ENCODE results near the gene PHLDB2.

The PHLDB2 gene

DNA sequence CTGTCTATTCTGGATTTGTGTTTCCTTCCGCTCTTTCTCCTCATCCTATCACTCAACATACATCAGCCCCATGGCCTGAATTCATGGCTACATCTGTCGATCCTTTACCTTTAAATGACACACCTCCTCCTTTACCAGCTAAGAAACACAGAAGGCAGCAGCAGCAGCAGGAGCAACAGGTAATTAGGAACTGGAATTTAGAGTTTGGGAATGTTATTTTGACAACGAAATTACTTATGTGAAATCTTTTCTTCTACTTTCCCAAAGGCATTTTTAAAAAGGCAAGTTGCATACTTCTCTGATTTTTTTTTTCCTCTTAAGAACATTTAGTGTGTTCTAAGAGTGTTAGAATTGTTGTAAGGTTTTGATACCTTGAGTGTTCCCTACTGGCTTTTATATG lies 90.6 kb downstream of the PHLDB2 start:
- no peak overlapping the region for H3K4ac ChIP-seq (ENCODE audit: low read depth, low read length)
- no peak overlapping the region for H3K4me2 ChIP-seq (ENCODE audit: low read length)
- H4K8ac ChIP-seq (ENCODE audit: low read depth, low read length): no peak overlapping the region
- no peaks in the 10 kb centered on the region for H3K79me2 ChIP-seq (ENCODE audit: control insufficient read depth, insufficient read depth, low read length)
- no peaks in the 10 kb centered on the region for H3K27me3 ChIP-seq (ENCODE audit: insufficient read depth, low read length, poor library complexity)
- no peak for DNase-seq
- no peak overlapping the region for H4K5ac ChIP-seq (ENCODE audit: low read length)
- WGBS (ENCODE audit: extremely low coverage, insufficient coverage, low lambda C conversion rate): no CpG with 5 or more reads among the region's 3 CpGs
- no peak overlapping the region for H3K56ac ChIP-seq (ENCODE audit: low read length)
- H2BK120ac ChIP-seq (ENCODE audit: low read depth, low read length): no peak overlapping the region
- H3K18ac ChIP-seq (ENCODE audit: low read length): no peak overlapping the region
- H2BK5ac ChIP-seq (ENCODE audit: low read length): no peak overlapping the region
- H2BK15ac ChIP-seq (replicated peaks; ENCODE audit: low read depth): no peak overlapping the region
- no peaks in the 10 kb centered on the region for H3K4me1 ChIP-seq (ENCODE audit: control insufficient read depth, low read depth, low read length)
- H3K4me3 ChIP-seq (ENCODE audit: low read length): no peak overlapping the region
- no peak overlapping the region for H3K9ac ChIP-seq (ENCODE audit: low read length)
- H3K79me1 ChIP-seq (ENCODE audit: low read length): no peaks in the 10 kb centered on the region
- H3K36me3 ChIP-seq (ENCODE audit: control insufficient read depth, insufficient read depth, low read length): peaks cover 5% of the 10 kb centered on the region
- no peak overlapping the region for H2AK5ac ChIP-seq (ENCODE audit: low read length)
- H3K23ac ChIP-seq (ENCODE audit: low read length): no peak overlapping the region
- H3K27ac ChIP-seq (ENCODE audit: low read depth, low read length): no peak overlapping the region

DNA sequence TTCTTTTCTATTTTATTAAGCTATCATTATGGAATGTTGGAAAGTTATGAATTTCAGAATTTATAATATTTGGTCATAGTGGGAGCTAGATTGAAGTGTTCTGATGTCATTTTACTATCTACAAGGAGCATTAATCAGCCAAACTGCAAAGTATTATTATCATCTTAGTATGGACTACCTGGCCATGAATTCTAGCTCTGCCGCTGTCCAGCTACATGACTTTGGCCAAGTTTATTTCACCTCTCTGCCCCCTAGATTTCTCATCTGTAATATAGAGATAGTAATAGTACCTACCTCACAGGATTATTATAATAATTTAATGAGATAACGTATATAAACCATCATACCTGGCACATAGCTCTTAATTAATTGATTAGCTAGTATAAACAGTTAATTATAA lies 92.0 kb downstream of the PHLDB2 start:
- no CpG with 5 or more reads among the region's 2 CpGs for WGBS (ENCODE audit: extremely low coverage, insufficient coverage, low lambda C conversion rate)
- Histone ChIP-seq H3K79me1 (ENCODE audit: low read length) (no peaks in the 10 kb centered on the region), H3K27ac (ENCODE audit: low read depth, low read length) (no peak overlapping the region), H3K4me3 (ENCODE audit: low read length) (no peak overlapping the region), H3K4me2 (ENCODE audit: low read length) (no peak overlapping the region), H4K5ac (ENCODE audit: low read length) (no peak overlapping the region), H3K79me2 (ENCODE audit: control insufficient read depth, insufficient read depth, low read length) (no peaks in the 10 kb centered on the region), H3K23ac (ENCODE audit: low read length) (no peak overlapping the region), H2BK15ac (replicated peaks; ENCODE audit: low read depth) (no peak overlapping the region), H3K4me1 (ENCODE audit: control insufficient read depth, low read depth, low read length) (no peaks in the 10 kb centered on the region), H3K4ac (ENCODE audit: low read depth, low read length) (no peak overlapping the region), H2BK5ac (ENCODE audit: low read length) (no peak overlapping the region), H3K36me3 (ENCODE audit: control insufficient read depth, insufficient read depth, low read length) (peaks cover 5% of the 10 kb centered on the region), H3K9ac (ENCODE audit: low read length) (no peak overlapping the region), H3K27me3 (ENCODE audit: insufficient read depth, low read length, poor library complexity) (no peaks in the 10 kb centered on the region), H4K8ac (ENCODE audit: low read depth, low read length) (no peak overlapping the region), H2AK5ac (ENCODE audit: low read length) (no peak overlapping the region), H3K56ac (ENCODE audit: low read length) (no peak overlapping the region), H3K18ac (ENCODE audit: low read length) (no peak overlapping the region), H2BK120ac (ENCODE audit: low read depth, low read length) (no peak overlapping the region)
- no peak for DNase-seq

DNA sequence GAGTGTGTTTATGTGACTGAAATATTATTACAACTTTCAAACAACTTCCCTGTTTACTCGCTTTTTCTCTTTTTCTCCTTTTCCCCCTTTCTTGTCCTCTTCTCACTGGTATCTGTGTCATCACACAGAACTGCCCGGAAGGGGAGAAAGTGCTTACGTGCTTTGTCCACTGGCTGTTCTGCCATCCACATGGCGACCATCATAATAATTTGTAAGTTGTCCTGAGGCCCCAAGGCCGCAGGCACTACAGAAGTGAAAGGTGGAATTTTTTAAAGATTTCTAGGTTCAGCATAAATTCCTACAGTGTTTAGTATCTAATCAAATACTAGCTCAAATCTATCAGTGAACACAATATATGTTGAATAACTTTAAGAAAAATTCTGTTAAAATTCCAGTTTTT lies 93.0 kb downstream of the PHLDB2 start:
- DNase-seq: no peak
- no peak overlapping the region for H3K4me2 ChIP-seq (ENCODE audit: low read length)
- peaks cover 5% of the 10 kb centered on the region for H3K36me3 ChIP-seq (ENCODE audit: control insufficient read depth, insufficient read depth, low read length)
- H4K5ac ChIP-seq (ENCODE audit: low read length): no peak overlapping the region
- H3K27me3 ChIP-seq (ENCODE audit: insufficient read depth, low read length, poor library complexity): no peaks in the 10 kb centered on the region
- no peaks in the 10 kb centered on the region for H3K79me2 ChIP-seq (ENCODE audit: control insufficient read depth, insufficient read depth, low read length)
- no peak overlapping the region for H3K27ac ChIP-seq (ENCODE audit: low read depth, low read length)
- no peaks in the 10 kb centered on the region for H3K79me1 ChIP-seq (ENCODE audit: low read length)
- H2BK15ac ChIP-seq (replicated peaks; ENCODE audit: low read depth): no peak overlapping the region
- no peak overlapping the region for H3K18ac ChIP-seq (ENCODE audit: low read length)
- no peaks in the 10 kb centered on the region for H3K4me1 ChIP-seq (ENCODE audit: control insufficient read depth, low read depth, low read length)
- H2AK5ac ChIP-seq (ENCODE audit: low read length): no peak overlapping the region
- no peak overlapping the region for H3K56ac ChIP-seq (ENCODE audit: low read length)
- no peak overlapping the region for H3K4ac ChIP-seq (ENCODE audit: low read depth, low read length)
- WGBS (ENCODE audit: extremely low coverage, insufficient coverage, low lambda C conversion rate): no CpG with 5 or more reads among the region's 5 CpGs
- no peak overlapping the region for H3K23ac ChIP-seq (ENCODE audit: low read length)
- no peak overlapping the region for H3K4me3 ChIP-seq (ENCODE audit: low read length)
- H2BK5ac ChIP-seq (ENCODE audit: low read length): no peak overlapping the region
- H2BK120ac ChIP-seq (ENCODE audit: low read depth, low read length): no peak overlapping the region
- no peak overlapping the region for H4K8ac ChIP-seq (ENCODE audit: low read depth, low read length)
- no peak overlapping the region for H3K9ac ChIP-seq (ENCODE audit: low read length)

DNA sequence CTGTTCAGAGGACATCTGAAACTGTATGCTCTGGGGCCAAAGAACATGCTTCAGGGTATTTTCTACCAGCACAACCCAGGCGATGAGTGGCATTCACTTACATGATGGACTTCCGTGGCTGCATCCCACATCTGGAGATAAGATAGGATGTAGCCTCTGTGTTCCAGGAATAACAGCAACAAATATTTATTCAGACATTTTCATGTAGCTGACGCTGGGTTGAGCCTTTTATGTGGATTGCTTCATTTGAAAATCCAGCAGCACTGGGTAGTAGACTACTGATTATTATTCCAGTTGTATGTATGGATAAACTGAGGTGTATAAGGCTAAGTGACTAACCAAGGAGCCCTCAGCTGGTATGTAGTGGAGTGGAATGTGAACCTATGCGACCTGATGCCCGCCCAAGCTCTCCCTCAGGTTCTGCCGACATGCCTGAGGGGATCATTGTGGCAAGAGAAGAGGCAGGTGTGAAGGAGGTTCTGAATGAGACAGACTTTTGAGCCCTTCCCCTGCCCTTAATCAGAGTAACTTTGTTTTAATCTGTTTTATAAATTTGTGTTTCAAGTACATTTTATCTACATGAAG lies 93.9 kb downstream of the PHLDB2 start:
- H3K36me3 ChIP-seq (ENCODE audit: control insufficient read depth, insufficient read depth, low read length): peaks cover 5% of the 10 kb centered on the region
- no peak overlapping the region for H4K8ac ChIP-seq (ENCODE audit: low read depth, low read length)
- H2BK5ac ChIP-seq (ENCODE audit: low read length): no peak overlapping the region
- H2AK5ac ChIP-seq (ENCODE audit: low read length): no peak overlapping the region
- H2BK15ac ChIP-seq (replicated peaks; ENCODE audit: low read depth): no peak overlapping the region
- H3K4ac ChIP-seq (ENCODE audit: low read depth, low read length): no peak overlapping the region
- no peak overlapping the region for H3K18ac ChIP-seq (ENCODE audit: low read length)
- no peak overlapping the region for H3K27ac ChIP-seq (ENCODE audit: low read depth, low read length)
- no peak overlapping the region for H2BK120ac ChIP-seq (ENCODE audit: low read depth, low read length)
- no peak overlapping the region for H3K9ac ChIP-seq (ENCODE audit: low read length)
- no peak overlapping the region for H3K4me2 ChIP-seq (ENCODE audit: low read length)
- H4K5ac ChIP-seq (ENCODE audit: low read length): no peak overlapping the region
- no peak overlapping the region for H3K4me3 ChIP-seq (ENCODE audit: low read length)
- H3K56ac ChIP-seq (ENCODE audit: low read length): no peak overlapping the region
- H3K4me1 ChIP-seq (ENCODE audit: control insufficient read depth, low read depth, low read length): no peaks in the 10 kb centered on the region
- no peaks in the 10 kb centered on the region for H3K79me1 ChIP-seq (ENCODE audit: low read length)
- no peak overlapping the region for H3K23ac ChIP-seq (ENCODE audit: low read length)
- WGBS (ENCODE audit: extremely low coverage, insufficient coverage, low lambda C conversion rate): no CpG with 5 or more reads among the region's 6 CpGs
- H3K79me2 ChIP-seq (ENCODE audit: control insufficient read depth, insufficient read depth, low read length): no peaks in the 10 kb centered on the region
- DNase-seq: no peak
- no peaks in the 10 kb centered on the region for H3K27me3 ChIP-seq (ENCODE audit: insufficient read depth, low read length, poor library complexity)

GRCh38 chr3:111954228-111954990 lies 95.3 kb downstream of the PHLDB2 start:
- Histone ChIP-seq H3K9ac (ENCODE audit: low read length) (no peak overlapping the region), H4K5ac (ENCODE audit: low read length) (no peak overlapping the region), H3K79me2 (ENCODE audit: control insufficient read depth, insufficient read depth, low read length) (no peaks in the 10 kb centered on the region), H2AK5ac (ENCODE audit: low read length) (no peak overlapping the region), H3K4ac (ENCODE audit: low read depth, low read length) (no peak overlapping the region), H3K23ac (ENCODE audit: low read length) (no peak overlapping the region), H2BK120ac (ENCODE audit: low read depth, low read length) (no peak overlapping the region), H3K18ac (ENCODE audit: low read length) (no peak overlapping the region), H3K4me2 (ENCODE audit: low read length) (no peak overlapping the region), H3K4me3 (ENCODE audit: low read length) (no peak overlapping the region), H3K4me1 (ENCODE audit: control insufficient read depth, low read depth, low read length) (no peaks in the 10 kb centered on the region), H4K8ac (ENCODE audit: low read depth, low read length) (no peak overlapping the region), H2BK5ac (ENCODE audit: low read length) (no peak overlapping the region), H3K79me1 (ENCODE audit: low read length) (no peaks in the 10 kb centered on the region), H2BK15ac (replicated peaks; ENCODE audit: low read depth) (no peak overlapping the region), H3K27me3 (ENCODE audit: insufficient read depth, low read length, poor library complexity) (no peaks in the 10 kb centered on the region), H3K27ac (ENCODE audit: low read depth, low read length) (no peak overlapping the region), H3K56ac (ENCODE audit: low read length) (no peak overlapping the region), H3K36me3 (ENCODE audit: control insufficient read depth, insufficient read depth, low read length) (peaks cover 2% of the 10 kb centered on the region)
- DNase-seq: no peak
- WGBS (ENCODE audit: extremely low coverage, insufficient coverage, low lambda C conversion rate): no CpG with 5 or more reads among the region's 6 CpGs

DNA sequence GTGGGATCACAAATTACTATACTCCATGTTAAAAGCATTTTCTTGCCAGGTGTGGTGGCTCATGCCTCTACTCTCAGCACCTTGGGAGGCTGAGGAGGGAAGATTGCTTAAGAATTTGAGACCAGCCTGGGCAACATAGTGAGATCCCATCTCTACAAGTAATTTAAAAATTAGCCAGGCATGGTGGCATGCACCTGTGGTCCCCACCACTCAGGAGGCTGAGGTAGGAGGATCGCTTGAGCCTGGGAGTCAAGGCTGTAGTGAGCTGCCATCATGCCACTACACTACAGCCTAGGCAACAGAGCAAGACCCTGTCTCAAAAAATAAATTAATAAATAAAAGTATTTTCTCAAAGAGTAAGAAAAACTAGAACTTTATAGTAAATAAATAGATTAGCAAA lies 96.8 kb downstream of the PHLDB2 start:
- Histone ChIP-seq H3K23ac (ENCODE audit: low read length) (no peak overlapping the region), H3K4me2 (ENCODE audit: low read length) (no peak overlapping the region), H2BK15ac (replicated peaks; ENCODE audit: low read depth) (no peak overlapping the region), H2BK120ac (ENCODE audit: low read depth, low read length) (no peak overlapping the region), H3K4ac (ENCODE audit: low read depth, low read length) (no peak overlapping the region), H3K27me3 (ENCODE audit: insufficient read depth, low read length, poor library complexity) (no peaks in the 10 kb centered on the region), H3K4me3 (ENCODE audit: low read length) (no peak overlapping the region), H3K4me1 (ENCODE audit: control insufficient read depth, low read depth, low read length) (no peaks in the 10 kb centered on the region), H3K27ac (ENCODE audit: low read depth, low read length) (no peak overlapping the region), H3K9ac (ENCODE audit: low read length) (no peak overlapping the region), H4K8ac (ENCODE audit: low read depth, low read length) (no peak overlapping the region), H4K5ac (ENCODE audit: low read length) (no peak overlapping the region), H3K18ac (ENCODE audit: low read length) (no peak overlapping the region), H3K56ac (ENCODE audit: low read length) (no peak overlapping the region), H3K79me1 (ENCODE audit: low read length) (no peaks in the 10 kb centered on the region), H3K36me3 (ENCODE audit: control insufficient read depth, insufficient read depth, low read length) (peaks cover 2% of the 10 kb centered on the region), H3K79me2 (ENCODE audit: control insufficient read depth, insufficient read depth, low read length) (no peaks in the 10 kb centered on the region), H2BK5ac (ENCODE audit: low read length) (no peak overlapping the region), H2AK5ac (ENCODE audit: low read length) (no peak overlapping the region)
- DNase-seq: no peak
- WGBS (ENCODE audit: extremely low coverage, insufficient coverage, low lambda C conversion rate): no CpG with 5 or more reads among the region's 1 CpG
